GM19238 (cell line): Measurements from ENCODE around the gene CD19.
"Not testable (repeated sequence)": the region's sequence is repeated elsewhere in the genome, so short reads cannot be mapped to it uniquely, and the experiment has no call there.

Source experiments
- DNase-seq: peaks from one replicate; pipeline ENCODE4 v3.0.0; 2011; ENCODE audit warnings: low spot score; ENCODE audit not compliant: insufficient read length

CD19 gene

DNA sequence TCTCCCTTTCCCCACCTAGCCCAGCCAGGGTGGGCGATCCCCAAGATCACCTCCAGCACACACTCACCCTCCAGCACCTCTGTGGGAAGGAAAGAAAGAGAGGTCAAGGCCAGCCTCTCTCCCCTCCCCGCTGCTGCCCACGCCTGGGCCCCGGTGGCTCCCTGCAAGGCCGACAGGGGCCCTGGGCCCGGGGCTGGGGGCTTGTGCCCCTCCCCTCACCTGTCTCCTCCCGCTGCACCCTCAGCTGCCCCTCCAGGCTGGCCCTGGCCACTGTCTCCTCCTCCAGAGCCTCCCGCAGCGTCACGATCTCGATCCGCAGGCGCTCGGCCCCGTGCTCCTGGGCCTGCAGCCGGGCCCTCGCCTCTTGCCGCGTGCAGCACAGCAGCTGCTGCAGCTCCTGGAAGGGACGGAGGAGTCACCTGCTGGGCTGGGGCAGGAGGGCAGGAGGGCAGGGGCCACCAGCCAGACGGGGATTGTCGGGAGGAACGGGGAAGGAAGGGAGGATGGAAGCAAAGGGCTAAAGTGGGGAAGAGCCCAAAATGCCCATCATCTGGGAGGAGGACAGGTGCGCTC lies 25.9 kb upstream of the CD19 start:
- no peak for DNase-seq

DNA sequence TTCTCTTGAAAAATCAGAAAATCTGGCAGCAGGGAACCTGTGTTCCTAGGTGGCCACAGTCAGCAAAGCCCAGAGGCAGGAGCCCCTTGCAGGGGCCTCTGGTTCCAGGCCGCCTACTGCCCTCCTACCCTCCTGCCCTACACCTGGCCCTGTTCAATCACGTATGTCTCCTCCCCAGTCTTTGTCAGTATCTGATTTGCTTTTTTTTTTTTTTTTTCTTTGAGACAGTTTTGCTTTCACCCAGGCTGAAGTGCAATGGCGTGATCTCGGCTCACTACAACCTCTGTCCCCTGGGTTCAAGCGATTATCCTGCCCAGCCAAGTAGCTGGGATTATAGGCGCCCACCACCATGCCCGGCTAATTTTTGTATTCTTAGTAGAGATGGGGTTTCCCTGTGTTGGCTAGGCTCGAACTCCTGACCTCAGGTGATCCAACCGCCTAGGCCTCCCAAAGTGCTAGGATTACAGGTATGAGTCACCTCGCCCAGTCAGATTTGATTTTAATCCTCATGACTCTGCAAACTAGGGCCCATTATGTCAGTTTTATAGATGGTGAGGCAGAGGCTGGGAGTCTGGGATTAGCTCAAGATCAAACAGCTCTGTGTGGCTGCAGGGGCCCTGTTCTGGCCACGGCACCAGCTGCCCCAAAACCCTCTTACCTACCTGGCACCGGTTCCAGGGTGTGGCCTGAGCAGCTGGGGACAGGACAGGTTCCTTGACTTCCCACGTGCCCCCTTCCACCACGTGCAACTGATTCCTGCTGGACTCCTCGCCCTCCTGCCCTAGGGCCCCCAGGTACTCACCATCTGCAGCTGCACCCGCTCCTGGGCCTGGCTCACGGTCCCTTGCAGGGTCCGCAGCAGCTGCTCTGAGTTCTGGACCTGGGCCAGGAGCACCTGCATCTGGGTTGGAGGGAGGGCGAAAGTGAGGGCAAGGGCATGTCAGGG lies 21.4 kb upstream of the CD19 start:
- DNase-seq: no peak

DNA sequence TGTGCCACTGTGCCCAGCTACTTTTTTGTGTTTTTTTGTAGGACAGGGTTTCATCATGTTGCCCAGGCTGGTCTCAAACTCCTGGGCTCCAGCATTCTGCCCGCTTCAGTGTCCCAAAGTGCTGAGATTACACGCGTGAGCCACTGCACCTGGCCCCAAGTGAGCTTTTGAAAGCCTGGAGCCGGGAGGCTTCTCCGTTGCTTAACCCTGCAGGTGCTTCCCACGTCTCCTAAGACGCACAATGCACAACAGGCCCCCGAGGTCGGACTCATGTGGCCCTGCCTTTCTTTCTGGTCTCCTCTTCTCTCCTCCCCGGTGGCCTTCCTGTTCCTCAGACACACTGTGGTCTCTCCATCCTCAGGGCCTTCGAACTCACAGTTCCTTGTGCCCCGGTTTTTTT lies 19.2 kb upstream of the CD19 start:
- DNase-seq: no peak

DNA sequence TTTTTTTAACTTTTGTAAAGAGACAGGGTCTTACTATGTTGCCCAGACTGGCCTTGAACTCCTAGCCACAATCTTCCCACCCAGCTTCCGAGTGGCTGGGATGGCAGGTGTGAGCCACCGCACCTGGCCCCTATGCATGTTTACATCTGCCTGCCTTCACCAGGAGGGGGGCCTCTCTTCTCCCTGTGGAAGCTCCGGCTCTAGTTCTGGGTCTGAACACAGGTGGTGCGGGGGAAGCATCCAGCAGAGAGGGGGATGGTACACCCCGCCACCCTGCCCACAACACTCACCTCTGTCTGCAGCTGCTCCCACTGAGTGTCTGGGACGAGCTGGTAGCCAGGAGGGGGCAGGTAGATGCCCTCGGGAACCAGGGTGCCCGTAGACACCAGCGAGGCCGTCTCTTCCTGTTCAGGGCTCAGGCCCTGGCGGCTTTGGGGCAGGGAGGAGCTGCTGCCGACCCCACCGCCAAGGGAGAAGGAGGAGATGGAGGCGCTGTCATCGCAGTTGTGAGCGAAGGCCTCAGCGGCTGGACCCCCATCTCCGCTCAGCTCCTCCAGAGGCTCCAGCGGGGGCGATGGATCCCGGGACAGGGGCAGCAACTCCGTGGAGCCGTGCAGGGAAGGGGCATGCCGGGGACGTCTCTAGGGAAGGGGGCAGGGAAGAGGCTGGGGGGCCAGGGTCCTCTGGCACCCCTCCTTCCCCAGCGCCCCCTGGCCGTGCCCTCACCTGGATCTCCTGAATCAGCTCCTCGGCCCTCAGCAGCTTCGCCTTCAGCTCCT lies 17.6 kb upstream of the CD19 start:
- no peak for DNase-seq

DNA sequence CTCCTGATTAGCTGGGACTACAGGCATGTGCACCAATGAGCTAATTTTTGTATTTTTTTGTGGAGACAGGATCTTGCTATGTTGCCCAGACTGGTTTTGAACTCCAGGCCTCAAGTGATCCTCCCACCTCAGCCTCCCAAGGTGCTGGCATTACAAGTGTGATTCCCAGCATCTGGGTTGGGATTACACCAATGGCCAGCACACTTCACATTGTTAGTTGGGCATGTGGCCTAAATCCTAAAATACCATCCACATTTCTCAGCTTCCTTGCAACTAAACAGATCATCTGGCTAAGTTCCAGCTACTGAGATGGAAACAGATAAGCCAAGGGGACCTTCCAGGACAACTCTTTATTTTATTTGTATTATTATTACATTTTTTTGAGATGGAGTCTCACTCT lies 16.6 kb upstream of the CD19 start:
- no peak for DNase-seq

GRCh38 chr16:28917095-28917494 lies 14.7 kb upstream of the CD19 start:
- no peak for DNase-seq

GRCh38 chr16:28918698-28919097 lies 13.1 kb upstream of the CD19 start:
- no peak for DNase-seq

- no peak for DNase-seq
These were observed 8.6 kb upstream of the CD19 start for GRCh38 chr16:28923231-28923587.

- peak; percentile 80 for DNase-seq
These were observed 7.9 kb upstream of the CD19 start for GRCh38 chr16:28923652-28924398.

DNA sequence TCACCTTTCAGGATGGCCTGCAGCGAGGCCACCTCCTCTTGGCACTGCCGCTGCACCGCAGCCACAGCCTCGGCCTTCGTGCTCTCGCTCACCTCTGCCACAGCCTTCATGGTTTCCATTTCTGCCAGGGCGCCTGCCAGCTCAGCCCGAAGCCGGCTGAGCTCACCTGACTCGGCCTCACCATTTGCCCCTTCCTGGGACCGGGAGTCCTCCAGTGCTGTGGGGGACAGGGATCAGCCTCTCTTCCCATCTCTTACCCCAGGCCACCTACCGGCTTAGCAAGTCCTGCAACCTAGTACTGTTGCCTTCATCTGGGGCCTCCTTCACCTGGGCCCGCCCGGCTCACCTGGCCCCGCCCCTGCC lies 7.4 kb upstream of the CD19 start:
- DNase-seq: no peak

DNA sequence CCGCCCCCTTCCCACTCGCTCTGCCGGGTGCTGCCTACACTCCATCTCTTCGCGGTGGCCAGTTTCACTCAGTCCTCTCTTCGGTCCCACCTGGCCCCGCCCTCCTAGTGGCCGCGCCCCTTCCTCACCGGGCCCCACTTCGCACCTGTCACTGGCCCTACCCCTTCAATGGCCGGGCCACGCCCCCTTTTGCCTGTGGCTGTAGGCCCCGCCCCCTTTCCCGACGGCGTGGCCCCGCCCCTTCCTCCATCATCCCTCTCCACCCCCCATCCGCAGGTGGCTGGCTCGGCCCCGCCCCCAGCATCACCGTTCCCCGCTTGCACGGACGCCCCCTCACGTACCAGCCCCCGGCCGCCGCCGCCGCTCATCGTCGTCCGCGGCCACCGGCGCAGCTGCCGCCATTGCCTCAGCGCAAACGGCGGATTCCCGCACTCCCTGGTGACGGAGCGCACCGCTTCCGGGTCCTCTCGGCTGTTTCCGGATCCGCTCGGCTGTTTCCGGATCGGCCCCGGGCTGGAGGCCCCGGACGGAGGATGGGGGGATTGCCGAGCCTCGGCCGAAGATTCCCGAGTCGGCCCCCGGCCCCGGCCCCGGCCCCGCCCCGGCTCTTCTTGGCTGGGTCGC lies 6.9 kb upstream of the CD19 start, which contains the start of gene RABEP2:
RABEP2 (minus strand) TSS at position 477 of the 624 bp plus-strand sequence; CDS start at position 402, 75 bp downstream.
- peak; percentile 94 for DNase-seq

DNA sequence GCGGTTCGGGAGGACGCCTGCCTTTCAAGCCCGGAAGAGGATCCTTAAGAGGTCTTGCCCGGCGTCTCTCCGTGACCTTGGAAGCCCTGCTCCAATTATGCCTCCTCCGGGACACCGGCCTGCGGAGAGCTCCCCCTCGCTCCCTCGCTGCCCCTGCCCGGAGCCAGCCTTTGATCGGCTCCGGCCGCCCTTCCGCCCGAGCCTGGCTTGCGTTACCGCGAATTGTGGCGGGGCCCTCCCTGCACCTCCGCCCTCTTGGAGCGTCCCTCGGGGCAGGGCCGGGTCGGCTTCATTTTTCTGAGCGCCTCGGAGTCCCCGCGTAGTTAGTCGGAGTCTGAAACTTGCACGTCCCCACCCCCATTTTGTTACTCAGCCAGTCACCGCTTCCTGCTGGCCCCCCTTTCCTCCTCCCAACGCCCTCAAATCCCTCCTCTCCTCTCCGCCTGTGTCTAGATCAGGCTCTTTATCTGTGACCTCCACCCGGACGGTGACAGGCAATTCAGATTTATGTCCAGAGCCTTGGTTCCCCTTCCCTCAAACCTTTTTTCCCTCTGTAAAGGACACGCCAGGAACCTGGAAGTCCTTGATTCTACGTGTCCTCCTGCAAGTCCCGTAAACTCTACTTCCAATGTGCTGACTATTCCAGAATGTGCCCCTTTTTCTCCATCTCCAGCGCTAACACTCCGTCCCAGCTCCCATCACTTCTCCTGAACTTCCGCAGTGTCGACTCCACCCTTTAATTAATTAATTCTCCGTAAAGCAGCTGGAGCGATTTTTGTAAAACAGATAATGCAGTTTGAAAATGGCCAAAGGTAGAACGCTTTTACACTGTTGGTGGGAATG lies 6.2 kb upstream of the CD19 start:
- peak; percentile 51 for DNase-seq

DNA sequence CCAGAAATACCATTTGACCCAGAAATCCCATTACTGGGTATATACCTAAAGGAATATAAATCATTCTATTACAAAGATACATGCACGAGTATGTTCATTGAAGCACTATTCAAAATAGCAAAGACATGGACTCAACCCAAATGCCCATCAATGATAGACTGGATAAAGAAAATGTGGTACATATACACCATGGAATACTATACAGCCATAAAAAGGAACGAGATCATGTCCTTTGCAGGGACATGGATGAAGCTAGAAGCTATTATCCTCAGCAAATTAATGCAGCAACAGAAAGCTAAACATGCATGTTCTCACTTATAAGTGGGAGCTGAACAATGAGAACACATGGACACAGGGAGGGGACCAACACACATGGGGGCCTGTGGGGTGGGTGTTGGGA lies 5.5 kb upstream of the CD19 start:
- not testable (repeated sequence) for DNase-seq

GRCh38 chr16:28927815-28928214 lies 4.0 kb upstream of the CD19 start:
- no peak for DNase-seq

DNA sequence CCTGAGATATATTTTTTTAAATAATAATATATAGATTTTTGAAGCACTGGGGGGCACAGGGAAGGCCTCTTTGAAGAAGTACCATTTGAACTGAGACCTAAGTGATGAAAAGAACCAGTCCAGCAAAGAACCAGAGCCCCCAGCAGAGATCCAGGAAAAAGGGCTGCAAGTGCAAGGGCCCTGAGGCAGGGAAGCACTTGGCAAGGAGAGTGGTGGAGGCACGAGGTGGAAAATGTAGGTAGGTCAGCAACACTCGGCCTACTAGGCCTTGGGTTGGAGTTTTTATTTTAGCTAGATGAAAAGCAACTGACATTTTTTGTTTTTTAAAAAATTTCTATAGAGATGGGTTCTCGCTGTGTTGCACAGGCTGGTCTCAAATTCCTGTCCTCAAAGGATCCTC lies 1.6 kb upstream of the CD19 start:
- no peak for DNase-seq

GRCh38 chr16:28930652-28931051 lies 1.1 kb upstream of the CD19 start:
- DNase-seq: no peak

- no peak for DNase-seq
These were observed 769 bp downstream of the CD19 start for GRCh38 chr16:28932339-28933141.

GRCh38 chr16:28933171-28933570 lies 1.4 kb downstream of the CD19 start:
- no peak for DNase-seq

DNA sequence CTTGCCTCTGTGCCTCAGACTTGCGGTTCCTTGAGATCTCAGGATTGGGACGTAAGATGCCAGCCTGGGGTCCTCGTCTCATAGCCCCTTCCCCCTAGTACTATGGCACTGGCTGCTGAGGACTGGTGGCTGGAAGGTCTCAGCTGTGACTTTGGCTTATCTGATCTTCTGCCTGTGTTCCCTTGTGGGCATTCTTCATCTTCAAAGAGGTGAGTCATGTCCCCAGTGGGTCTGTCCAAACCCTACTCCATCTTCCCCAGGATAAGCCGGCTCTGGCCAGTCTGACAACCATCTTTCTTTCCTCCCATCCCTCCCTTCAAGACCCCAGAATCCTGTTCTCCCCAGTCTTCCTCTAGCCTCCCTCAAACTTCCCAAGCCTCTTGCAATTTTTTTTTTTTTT lies 3.6 kb downstream of the CD19 start:
- no peak for DNase-seq
